Colonic mucosa (tissue), 4 donors: ENCODE data around the gene NUP98. TPM values are rescaled to one million over a fixed set of nuclear protein-coding genes. Genes with fewer than 3 reads are reported as not detected.

ENCODE experiments used
- DNase-seq: peaks from one replicate; pipeline ENCODE4 v3.0.0-alpha.2; 2020
- H3K27ac ChIP-seq: fragments of 200-600 bp; one replicate; pipeline ENCODE4 v1.8.0; 2021
- H3K27me3 ChIP-seq: fragments of 200-600 bp; one replicate; pipeline ENCODE4 v1.8.0; 2021
- H3K36me3 ChIP-seq: fragments of 200-600 bp; one replicate; pipeline ENCODE4 v1.8.0; 2021
- H3K4me1 ChIP-seq: fragments of 200-600 bp; one replicate; pipeline ENCODE4 v1.8.0; 2021; ENCODE audit warnings: mild to moderate bottlenecking
- H3K4me3 ChIP-seq: fragments of 200-600 bp; one replicate; pipeline ENCODE4 v1.8.0; 2021
- H3K9ac ChIP-seq, 2 donors: one replicate each; pipeline ENCODE4 v1.7.0; 2013; ENCODE audit warnings: control low read depth in 2 of 2, low read depth in 2 of 2, low read length in 2 of 2
- H3K9me3 ChIP-seq: fragments of 200-600 bp; one replicate; pipeline ENCODE4 v1.8.0; 2021
- CTCF ChIP-seq: fragments of 200-600 bp; IDR thresholded peaks from one replicate; pipeline ENCODE4 v1.8.0; 2022; ENCODE audit warnings: antibody characterized with exemption, mild to moderate bottlenecking
- intact Hi-C: fragments of 100-400 bp; cut with DNase I; formaldehyde crosslinking; loops from one replicate; pipeline ENCODE4 v1.14.1; 2022
- total RNA-seq, 2 donors: library from RNA; stranded (reverse); fragmentation: NEBNext Ultra II Directional in 1 of 2; extraction: Animal tissue kit (Norgen Biotek cat#: 25700) in 1 of 2; gene quantifications; one replicate each; pipeline ENCODE4 v1.2.1, GENCODE V29; 2021
- donor health status: healthy.
- donor health status: DM: no; HTN: no; CAD: no.
- donor health status: DM: no; HTN: no; CAD: no.

The NUP98 gene
- total RNA-seq, 2 donors from 2014 or later, result 59.2 to 76.7 TPM

GRCh38 chr11:3735827-3736226 lies 61.5 kb downstream of the NUP98 start:
- DNase-seq, result no peak
- Histone ChIP-seq H3K27me3 (no peaks in the 10 kb centered on the region), H3K27ac (no peak overlapping the region), H3K4me3 (no peak overlapping the region), H3K4me1 (no peaks in the 10 kb centered on the region), H3K9ac (no peak overlapping the region), H3K9me3 (no peaks in the 10 kb centered on the region), H3K36me3 (peaks cover 9% of the 10 kb centered on the region)
- TF ChIP-seq CTCF, result no peak
- intact Hi-C loops, result no loop called here

- Histone ChIP-seq H3K4me3 (no peak overlapping the region), H3K27ac (no peak overlapping the region), H3K9me3 (no peaks in the 10 kb centered on the region), H3K27me3 (no peaks in the 10 kb centered on the region), H3K36me3 (peaks cover 15% of the 10 kb centered on the region), H3K4me1 (no peaks in the 10 kb centered on the region), H3K9ac (no peak overlapping the region)
- no peak for DNase-seq
- TF ChIP-seq CTCF, result no peak
- intact Hi-C loops, result no loop called here
Measured at GRCh38 chr11:3732671-3733436, 64.5 kb downstream of the NUP98 start.

- Histone ChIP-seq H3K27me3 (no peaks in the 10 kb centered on the region), H3K36me3 (peaks cover 9% of the 10 kb centered on the region), H3K4me3 (no peak overlapping the region), H3K4me1 (no peaks in the 10 kb centered on the region), H3K27ac (no peak overlapping the region), H3K9me3 (no peaks in the 10 kb centered on the region), H3K9ac (no peak overlapping the region)
- DNase-seq, result no peak
- no peak for TF ChIP-seq CTCF
- intact Hi-C loops, result no loop called here
Measured at GRCh38 chr11:3723014-3723708, 74.2 kb downstream of the NUP98 start.

GRCh38 chr11:3722100-3722499 lies 75.3 kb downstream of the NUP98 start:
- Histone ChIP-seq H3K27me3 (no peaks in the 10 kb centered on the region), H3K4me3 (no peak overlapping the region), H3K4me1 (no peaks in the 10 kb centered on the region), H3K9ac (no peak overlapping the region), H3K27ac (no peak overlapping the region), H3K9me3 (no peaks in the 10 kb centered on the region), H3K36me3 (peaks cover 12% of the 10 kb centered on the region)
- no peak for DNase-seq
- intact Hi-C loops, result no loop called here
- TF ChIP-seq CTCF, result no peak

- Histone ChIP-seq H3K9ac (no peak overlapping the region), H3K9me3 (no peaks in the 10 kb centered on the region), H3K4me3 (no peak overlapping the region), H3K36me3 (peaks cover 18% of the 10 kb centered on the region), H3K4me1 (no peaks in the 10 kb centered on the region), H3K27me3 (no peaks in the 10 kb centered on the region), H3K27ac (no peak overlapping the region)
- no peak for TF ChIP-seq CTCF
- DNase-seq, result no peak
- intact Hi-C loops, result no loop called here
Measured at GRCh38 chr11:3720997-3721396, 76.4 kb downstream of the NUP98 start.
